HEK293T (cell line): ENCODE measurements around the gene USP13.

ENCODE experiments used
- ELF4 ChIP-seq: fragments of 450-650 bp; IDR thresholded peaks from 2 replicates; pipeline ENCODE4 v1.6.1; 2017; ENCODE audit warnings: antibody characterized with exemption
- FOXA1 ChIP-seq: fragments of 450-650 bp; IDR thresholded peaks from 2 replicates; pipeline ENCODE4 v1.6.1; 2016; ENCODE audit warnings: mild to moderate bottlenecking
- FOXM1 ChIP-seq: fragments of 450-650 bp; IDR thresholded peaks from 2 replicates; pipeline ENCODE4 v1.6.1; 2017; ENCODE audit warnings: mild to moderate bottlenecking, borderline replicate concordance
- NFRKB ChIP-seq: fragments of 450-650 bp; IDR thresholded peaks from 2 replicates; pipeline ENCODE4 v1.6.1; 2016; ENCODE audit warnings: mild to moderate bottlenecking, moderate library complexity
- TARDBP ChIP-seq: fragments of 450-650 bp; IDR thresholded peaks from 2 replicates; pipeline ENCODE4 v1.6.1; 2016
- TF ChIP-seq, protein P1 (sequence below): fragments of 450-650 bp; IDR thresholded peaks from 2 replicates; pipeline ENCODE4 v1.6.1; 2016

DNA sequence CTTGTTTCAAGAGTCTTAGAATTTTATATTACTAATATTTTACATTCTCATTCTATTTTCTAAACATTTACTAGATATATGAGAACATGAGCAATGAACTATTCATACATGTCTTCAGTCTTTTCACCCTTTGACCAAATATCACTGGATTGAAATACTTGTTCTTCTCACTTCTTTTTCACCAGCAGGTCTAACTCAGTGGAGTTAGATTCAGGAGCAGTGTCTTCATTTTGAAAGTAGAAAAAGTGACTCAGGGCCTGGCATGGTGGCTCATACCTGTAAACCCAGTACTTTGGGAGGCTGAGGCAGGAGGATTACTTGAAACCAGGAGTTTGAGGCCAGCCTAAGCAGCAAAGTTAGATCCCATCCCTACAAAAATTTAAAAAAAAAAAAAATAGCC, 70.8 kb downstream of the USP13 start:
- no peak for TF ChIP-seq FOXM1
- TF ChIP-seq, protein P1, sequence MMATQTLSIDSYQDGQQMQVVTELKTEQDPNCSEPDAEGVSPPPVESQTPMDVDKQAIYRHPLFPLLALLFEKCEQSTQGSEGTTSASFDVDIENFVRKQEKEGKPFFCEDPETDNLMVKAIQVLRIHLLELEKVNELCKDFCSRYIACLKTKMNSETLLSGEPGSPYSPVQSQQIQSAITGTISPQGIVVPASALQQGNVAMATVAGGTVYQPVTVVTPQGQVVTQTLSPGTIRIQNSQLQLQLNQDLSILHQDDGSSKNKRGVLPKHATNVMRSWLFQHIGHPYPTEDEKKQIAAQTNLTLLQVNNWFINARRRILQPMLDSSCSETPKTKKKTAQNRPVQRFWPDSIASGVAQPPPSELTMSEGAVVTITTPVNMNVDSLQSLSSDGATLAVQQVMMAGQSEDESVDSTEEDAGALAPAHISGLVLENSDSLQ, result no peak
- TF ChIP-seq FOXA1, result no peak
- TF ChIP-seq TARDBP, result no peak
- TF ChIP-seq NFRKB, result no peak
- TF ChIP-seq ELF4, result no peak
